ENCODE results near the gene GARIN3.
A peak's percentile ranks its signal among the peaks of the same experiment; 100 is the strongest.

The GARIN3 gene

GRCh38 chr5:157184117-157184670 lies 18.1 kb upstream of the GARIN3 start:
- DNase-seq: no peak

- no peak for DNase-seq
These were observed 16.2 kb upstream of the GARIN3 start for GRCh38 chr5:157182143-157182757.

- no peak for DNase-seq
These were observed 14.6 kb upstream of the GARIN3 start, which contains the start of gene ITK for GRCh38 chr5:157180374-157181264. TSS of gene ITK (plus strand) at chr5:157180840. CDS start at chr5:157180978, 138 bp downstream.

- no peak for DNase-seq
These were observed 12.9 kb upstream of the GARIN3 start for GRCh38 chr5:157178966-157179365.

- no peak for DNase-seq
These were observed 11.9 kb upstream of the GARIN3 start for GRCh38 chr5:157177953-157178352.

DNA sequence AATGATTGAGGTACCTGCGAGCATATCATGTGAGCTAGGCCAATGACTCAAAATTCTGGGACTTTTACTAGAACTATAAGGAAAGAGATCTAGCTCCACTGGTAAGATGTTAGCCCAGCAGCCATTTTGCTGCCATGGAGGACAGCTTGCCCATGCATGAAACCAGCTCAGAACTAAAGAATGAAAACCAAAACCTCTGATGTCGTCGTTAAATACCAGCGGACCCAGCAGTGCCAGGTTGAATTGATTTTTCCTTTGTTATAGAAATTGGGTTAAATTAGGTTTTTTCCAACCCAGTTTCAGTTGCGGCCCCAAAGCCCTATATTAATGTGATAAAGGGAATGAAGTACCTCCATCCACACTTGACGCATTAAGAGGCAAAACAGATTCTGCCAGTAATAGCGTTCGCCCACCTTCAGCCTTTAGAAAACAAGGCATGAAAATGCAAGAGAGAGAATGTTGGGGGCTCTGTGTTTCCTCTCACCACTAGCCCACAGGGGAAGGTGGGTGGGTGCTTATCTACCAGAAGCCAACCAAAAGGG lies 9.1 kb upstream of the GARIN3 start:
- DNase-seq: no peak

- DNase-seq: peak; percentile 3
These were observed 6.3 kb upstream of the GARIN3 start for GRCh38 chr5:157172403-157172802.

DNA sequence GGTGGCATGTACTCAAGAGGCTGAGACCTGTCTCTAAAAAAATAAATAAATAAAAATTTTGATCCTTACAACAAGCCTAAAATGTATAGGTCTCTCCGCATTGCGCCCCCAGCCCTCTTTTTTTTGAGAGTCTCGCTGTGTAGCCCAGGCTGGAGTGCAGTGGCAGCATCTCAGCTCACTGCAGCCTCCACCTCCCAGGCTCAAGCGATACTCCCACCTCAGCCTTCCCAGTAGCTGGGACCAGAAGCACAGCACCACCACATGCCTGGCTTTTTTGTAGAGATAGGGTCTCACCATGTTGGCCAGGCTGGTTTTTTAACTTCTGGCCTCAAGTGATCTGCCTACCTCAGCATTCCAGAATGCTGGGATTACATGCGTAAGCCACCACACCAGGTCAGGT lies 2.2 kb upstream of the GARIN3 start:
- DNase-seq: no peak

- DNase-seq: peak; percentile 93
These were observed 1.2 kb upstream of the GARIN3 start for GRCh38 chr5:157167214-157167621.

GRCh38 chr5:157165668-157166067 lies 396 bp downstream of the GARIN3 start:
- no peak for DNase-seq

DNA sequence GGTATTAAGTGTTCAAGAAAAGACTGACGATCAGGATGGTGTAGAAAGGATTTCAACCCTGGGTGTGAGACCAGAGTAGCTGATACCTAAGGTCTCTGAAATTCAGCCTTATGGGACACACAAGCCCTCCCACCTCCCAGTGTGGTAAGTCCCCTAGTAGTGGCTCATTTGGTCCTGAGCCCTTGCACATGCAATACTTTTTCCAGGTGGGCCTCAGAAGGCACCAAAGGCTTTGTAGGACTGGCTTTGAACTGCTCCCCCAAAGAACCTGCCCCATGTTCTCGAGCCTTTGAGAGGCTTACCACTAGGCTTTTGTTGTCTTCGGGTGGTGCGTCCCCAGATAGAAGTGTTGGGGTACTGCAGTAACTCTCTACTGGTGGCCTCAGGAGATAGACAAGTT lies 803 bp downstream of the GARIN3 start:
- DNase-seq: no peak

DNA sequence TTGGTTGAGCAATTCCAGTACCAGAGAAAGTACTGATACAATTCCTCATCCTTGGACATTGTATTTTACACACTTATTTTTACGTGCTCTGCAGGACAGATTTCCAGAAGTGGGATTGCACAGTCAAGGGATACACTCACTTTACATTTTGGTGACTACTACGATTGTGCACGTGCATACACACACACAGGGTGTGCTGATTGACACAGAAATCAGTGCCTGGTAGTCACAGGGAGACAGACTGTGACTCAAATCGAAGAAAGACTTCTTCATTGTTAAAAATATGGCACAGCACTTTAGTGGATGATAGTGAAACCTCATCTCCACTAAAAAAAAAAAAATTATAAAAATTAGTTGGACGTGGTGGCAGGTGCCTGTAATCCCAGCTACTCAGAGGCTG lies 1.5 kb downstream of the GARIN3 start:
- DNase-seq: no peak

GRCh38 chr5:157162919-157163510 lies 3.0 kb downstream of the GARIN3 start:
- no peak for DNase-seq

- DNase-seq: no peak
These were observed 4.1 kb downstream of the GARIN3 start for GRCh38 chr5:157161996-157162395.

DNA sequence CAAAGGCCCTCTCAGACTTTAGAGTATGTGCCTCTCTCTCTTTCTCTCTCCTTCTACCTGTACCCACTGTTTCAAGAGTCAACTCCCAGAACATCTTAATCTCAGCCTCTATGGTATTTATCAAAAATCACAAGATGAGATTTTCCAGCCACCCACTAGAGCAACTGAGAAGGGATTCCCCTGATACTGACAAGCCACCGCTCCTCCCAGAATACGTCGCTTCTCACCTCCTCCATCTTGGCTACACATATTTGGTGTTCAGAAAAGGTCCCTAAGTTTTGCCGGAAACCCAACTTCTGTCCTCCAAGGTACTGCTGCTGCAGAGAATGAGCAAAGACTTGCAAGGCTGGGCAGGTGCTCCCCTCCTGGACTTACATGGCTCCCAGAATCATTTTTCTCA lies 6.1 kb downstream of the GARIN3 start:
- DNase-seq: no peak

DNA sequence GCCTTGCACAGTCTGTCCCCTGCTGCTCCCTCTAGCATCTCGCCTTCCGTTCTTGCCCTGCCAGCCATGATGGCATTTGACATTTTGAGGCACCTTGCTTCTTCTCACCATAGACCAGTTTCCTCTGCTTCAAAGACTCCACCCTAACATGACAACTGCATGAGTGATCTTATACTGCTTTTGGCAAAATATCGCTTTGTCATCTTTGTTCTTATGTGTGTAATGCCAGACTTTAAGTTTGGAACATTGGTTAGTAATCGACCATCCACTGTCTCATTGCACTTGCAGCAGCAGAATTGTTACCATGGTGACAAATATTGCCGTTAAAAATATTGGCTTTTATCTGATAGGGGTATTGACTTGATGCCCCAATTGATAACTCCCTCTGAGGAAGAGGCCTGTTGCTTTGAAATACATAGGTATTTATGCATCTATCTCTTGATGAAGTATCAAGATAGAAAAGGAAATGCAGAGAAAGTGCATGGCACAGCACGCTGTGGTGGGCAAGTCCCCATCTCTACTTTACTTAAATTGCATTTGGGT lies 6.8 kb downstream of the GARIN3 start:
- DNase-seq: no peak

DNA sequence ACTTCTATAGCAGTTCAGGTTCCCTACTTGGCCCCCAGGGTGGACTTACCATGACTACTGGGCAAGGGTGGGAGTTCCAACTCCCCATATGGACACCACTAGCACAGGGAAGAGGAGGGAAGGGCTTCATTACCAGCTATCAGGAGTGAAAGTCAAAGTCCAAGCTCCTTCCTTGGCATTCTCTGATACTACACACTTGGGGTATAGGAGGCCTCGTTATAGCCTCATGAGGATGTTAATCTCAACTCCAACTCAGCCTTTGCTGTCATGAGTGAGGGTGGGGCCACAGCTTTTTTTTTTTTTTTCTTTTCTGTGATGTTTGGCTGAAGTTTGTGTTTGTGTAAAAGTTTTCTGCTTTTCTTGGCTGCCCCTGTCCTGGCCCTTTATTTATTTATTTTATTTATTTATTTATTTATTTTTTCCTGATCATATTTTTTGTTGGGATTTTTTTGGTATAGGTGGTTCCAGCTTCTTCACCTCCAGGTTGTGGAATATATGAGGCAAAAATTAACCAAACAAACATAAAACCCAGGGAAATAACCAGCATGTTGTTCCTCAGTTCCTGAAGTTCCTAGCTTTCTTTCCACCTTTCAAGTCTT lies 8.7 kb downstream of the GARIN3 start:
- no peak for DNase-seq

GRCh38 chr5:157155297-157155696 lies 10.8 kb downstream of the GARIN3 start:
- no peak for DNase-seq

DNA sequence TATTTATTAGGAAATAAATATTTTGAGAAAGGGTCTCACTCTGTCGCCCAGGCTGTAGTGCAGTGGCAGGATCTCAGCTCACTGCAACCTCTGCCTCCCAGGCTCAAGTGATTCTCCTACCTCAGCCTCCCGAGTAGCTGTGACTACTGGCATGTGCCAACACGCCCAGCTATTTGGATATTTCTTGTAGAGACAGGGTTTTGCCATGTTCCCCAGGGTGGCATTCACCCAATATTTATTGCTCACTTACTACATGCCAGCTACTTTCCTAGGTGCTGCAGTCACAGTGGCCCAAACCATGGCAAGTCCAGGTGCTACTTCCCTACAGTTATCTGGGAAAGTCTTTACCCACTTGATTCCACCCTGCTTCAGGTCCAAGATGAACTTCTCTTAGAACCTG lies 15.1 kb downstream of the GARIN3 start:
- no peak for DNase-seq

DNA sequence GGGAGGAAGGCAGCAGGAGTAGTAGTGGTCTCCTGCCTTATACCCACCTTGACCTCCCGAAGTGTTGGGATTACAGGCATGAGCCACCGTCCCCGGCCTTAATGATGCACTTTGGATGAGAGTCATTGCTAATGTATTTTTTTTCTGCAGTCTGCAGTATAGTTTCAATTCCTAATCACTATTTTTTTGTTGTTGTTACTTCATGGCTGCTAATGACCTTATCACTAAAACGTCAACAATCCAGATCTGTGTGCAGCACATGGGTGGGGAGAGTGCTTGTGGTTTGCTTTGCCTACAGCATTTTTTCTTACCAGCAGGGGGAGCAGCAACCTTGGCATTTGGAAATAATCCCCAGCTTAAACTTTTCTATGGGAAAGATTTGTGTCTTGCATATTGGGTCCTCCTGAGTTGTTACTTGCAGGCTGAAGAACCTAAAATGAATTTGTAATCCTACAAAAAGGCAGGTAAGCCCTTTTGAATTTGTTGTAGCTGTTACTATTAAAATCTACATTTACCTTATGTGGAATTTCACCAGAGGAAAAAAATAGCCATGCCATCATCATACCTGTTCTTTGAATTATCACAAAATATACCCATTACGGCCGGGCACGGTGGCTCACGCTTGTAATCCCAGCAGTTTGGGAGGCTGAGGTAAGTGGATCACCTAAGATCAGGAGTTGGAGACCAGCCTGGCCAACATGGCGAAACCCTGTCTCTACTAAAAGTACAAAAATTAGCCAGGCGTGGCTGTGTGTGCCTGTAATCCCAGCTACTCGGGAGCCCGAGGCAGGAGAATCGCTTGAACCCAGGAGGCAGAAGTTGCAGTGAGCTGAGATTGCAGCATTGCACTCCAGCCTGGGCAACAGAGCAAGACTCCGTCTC lies 17.1 kb downstream of the GARIN3 start:
- peak; percentile 67 for DNase-seq

DNA sequence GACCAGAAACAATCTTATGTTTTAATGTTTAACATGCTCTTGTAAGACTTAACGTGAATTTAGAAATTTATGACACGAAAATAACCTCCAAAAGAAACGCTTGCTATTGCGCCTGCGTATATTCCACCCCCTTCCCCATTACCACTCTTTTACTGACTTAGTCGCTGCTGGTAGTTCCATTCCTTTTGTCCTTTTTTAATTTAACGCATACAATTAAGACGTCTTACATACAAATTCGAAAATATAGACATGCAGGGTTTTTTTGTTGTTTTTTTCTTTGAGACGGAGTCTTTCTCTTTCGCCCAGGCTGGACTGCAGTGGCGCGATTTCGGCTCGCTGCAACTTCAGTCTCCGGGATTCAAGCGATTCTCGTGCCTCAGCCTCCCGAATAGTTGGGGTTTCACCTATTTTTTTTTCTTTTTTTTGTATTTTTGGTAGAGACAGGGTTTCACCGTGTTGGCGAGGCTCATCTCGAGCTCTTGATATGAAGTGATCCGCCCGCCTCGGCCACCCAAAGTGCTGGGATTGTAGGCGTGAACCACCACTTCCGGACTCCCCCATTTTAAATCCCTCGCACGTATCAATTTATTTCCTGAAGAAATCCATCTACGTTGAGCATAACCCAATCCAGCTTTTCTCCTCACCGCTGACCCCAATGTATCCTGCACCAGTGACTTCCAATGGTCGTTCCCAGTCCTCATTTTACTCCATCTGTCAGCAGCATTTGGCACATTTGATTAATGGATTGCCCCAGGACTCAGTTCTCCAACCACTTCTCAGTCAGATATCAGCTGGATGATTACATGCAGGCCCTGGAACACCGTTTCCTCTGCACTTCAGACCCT lies 22.7 kb downstream of the GARIN3 start:
- peak; percentile 39 for DNase-seq
